Measurements from ENCODE around the gene EMC9.
A peak's percentile ranks its signal among the peaks of the same experiment; 100 is the strongest.
"Not testable (repeated sequence)": the region's sequence is repeated elsewhere in the genome, so short reads cannot be mapped to it uniquely, and the experiment has no call there.

The EMC9 gene

GRCh38 chr14:24129410-24129998 lies 11.9 kb downstream of the EMC9 start:
- DNase-seq, result no peak

- no peak for DNase-seq
These were observed 13.7 kb downstream of the EMC9 start for GRCh38 chr14:24127673-24128072.

- no peak for DNase-seq
These were observed 14.5 kb downstream of the EMC9 start for GRCh38 chr14:24126939-24127338.

GRCh38 chr14:24123424-24124417 lies 17.7 kb downstream of the EMC9 start:
- DNase-seq, result no peak

GRCh38 chr14:24122898-24123297 lies 18.5 kb downstream of the EMC9 start:
- DNase-seq, result no peak

DNA sequence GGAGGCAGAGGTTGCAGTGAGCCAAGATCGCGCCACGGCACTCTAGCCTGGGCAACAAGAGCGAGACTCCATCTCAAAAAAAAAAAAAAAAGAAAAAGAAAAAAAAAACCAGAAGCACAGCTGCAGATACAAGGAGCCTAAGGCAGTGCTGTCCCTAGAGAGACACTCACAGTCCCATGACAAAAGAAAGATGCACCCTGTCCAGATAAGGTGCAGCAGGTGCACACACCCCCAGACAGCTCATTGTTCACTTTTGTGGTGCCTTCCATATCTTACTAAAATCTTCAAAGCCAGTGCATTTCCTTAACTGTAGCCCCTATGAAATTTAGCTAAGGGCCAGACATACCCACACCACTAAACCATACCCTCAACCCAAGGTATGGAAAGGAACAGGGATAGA lies 19.0 kb downstream of the EMC9 start:
- DNase-seq, result no peak

DNA sequence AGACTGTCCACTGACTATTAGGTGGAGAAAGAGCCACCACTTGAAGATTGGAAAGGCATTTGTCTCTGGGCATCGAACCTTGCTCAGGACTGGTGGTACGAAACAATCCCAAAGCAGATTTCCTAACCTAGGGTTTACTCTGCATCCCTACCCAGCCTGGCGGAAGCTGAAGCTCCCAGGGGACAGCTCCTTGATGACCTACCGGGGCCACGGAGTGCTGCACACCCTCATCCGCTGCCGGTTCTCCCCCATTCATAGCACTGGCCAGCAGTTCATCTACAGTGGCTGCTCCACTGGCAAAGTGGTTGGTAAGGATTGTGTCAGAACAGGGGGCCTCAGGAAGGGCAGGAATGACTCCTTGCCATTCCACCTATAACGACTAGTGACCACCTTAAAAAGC lies 20.2 kb downstream of the EMC9 start:
- DNase-seq, result no peak

- no peak for DNase-seq
These were observed 21.7 kb downstream of the EMC9 start for GRCh38 chr14:24119691-24120090.

- no peak for DNase-seq
These were observed 24.2 kb downstream of the EMC9 start for GRCh38 chr14:24117179-24117578.

DNA sequence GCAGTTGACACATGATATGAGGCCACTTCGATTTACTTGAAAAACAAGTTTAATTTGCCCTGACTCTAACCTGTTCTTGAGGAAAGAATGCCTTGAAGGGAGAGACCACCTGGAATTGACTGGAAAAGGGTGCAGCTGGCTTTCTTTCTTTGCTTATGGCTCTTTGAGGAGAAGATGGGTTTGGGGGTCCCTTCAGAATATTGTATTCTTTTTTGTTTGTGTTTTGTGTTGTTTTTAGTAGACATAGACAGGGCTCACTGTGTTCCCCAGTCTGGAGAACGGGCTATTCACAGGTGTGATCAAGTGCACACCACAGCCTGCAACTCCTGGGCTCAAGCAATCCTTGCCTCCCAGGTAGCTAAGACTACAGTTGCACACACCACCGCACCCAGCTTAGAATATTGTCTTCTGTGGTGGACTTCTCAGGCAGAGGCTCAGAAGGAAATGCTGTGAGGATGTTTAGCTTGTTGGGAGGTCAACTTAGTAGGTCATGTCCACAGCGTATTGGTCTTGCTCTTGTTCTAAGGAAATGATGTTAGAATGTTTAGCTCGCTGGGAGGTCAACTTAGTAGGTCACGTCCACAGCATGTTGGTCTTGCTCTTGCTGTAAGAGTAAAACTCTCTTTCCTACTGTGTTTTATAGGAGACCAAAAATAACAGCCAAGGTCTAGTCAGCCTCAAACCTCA lies 25.1 kb downstream of the EMC9 start:
- DNase-seq, result no peak

GRCh38 chr14:24115422-24116127 lies 25.8 kb downstream of the EMC9 start:
- no peak for DNase-seq

DNA sequence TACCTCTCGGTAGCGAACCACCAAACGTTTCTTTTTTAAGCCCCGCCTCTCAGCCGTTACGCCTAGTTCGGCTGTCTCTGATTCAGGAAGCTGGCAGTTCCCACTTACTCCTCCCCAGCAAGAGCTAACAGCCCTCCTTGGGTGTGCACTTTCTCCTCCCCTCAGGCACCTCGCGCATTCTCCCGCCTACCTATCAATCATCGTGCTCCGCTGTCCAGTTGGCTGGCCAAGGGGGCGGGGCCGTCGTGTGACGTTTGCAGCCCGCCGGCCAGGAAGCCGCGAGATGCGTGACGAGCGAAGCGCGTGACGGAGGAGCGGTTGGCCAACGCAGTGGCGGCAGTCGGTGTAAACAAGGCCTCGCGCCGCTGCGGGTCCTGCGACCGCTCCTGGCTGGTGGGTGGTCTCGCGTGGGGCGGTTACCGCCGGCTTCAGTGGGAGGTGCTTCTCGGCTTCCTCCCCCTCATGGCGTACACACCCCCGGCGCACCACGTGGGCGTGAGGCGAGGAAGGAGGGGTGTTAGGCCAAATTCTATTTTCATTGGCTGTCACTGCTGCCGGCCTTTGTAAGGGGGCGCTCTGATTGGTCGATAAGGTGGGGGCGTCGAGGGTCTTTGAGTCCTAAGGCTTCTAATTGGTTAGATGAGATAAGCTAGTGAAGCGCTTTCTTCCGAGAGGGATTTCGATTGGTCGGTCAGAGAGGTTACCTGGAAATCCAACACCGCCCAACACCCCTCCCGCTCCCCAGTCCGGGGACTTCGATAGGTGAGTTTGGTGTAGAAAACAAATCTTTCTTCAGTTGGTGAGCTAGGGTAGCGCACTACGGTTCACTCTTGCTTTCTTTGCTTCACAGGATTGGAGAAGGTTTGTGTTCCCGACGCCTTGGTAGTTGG lies 26.6 kb downstream of the EMC9 start, which contains the start of the genes DCAF11 and NRL:
DCAF11 (plus strand) TSS at position 246 of the 890 bp plus-strand sequence. CDS start 818 bp downstream, outside the sequence.
NRL (minus strand) TSS at position 418 of the 890 bp plus-strand sequence. CDS start 32,101 bp downstream, outside the sequence.
- peak; percentile 100 for DNase-seq

- peak; percentile 87 for DNase-seq
These were observed 27.4 kb downstream of the EMC9 start for GRCh38 chr14:24113801-24114531.

- DNase-seq, result no peak
These were observed 28.0 kb downstream of the EMC9 start for GRCh38 chr14:24113379-24113800.

- DNase-seq, result no peak
These were observed 30.9 kb downstream of the EMC9 start for GRCh38 chr14:24110523-24110922.

GRCh38 chr14:24110060-24110459 lies 31.3 kb downstream of the EMC9 start:
- no peak for DNase-seq

GRCh38 chr14:24108336-24108874 lies 33.0 kb downstream of the EMC9 start:
- DNase-seq, result no peak

GRCh38 chr14:24106672-24107271 lies 34.6 kb downstream of the EMC9 start:
- DNase-seq, result no peak

- DNase-seq, result not testable (repeated sequence)
These were observed 35.7 kb downstream of the EMC9 start for GRCh38 chr14:24105609-24106239.

GRCh38 chr14:24103451-24103850 lies 37.9 kb downstream of the EMC9 start:
- no peak for DNase-seq

Data from activated CD4-positive, alpha-beta T cell treated with anti-CD3 and anti-CD28 coated beads, Interleukin-10, Interleukin-2, amounts not matched to agents 100 ng/mL and 50 ng/mL, durations not matched to agents 16 hours and 8 hours (primary cell).